ENCODE data around the gene MUC3A.

GRCh38 chr7:100974021-100974420, 24.7 kb downstream of the MUC3A start:
- TF ChIP-seq POLR2A (IDR thresholded peaks at IDR 0.05), result no peak
- TF ChIP-seq CTCF (IDR thresholded peaks at IDR 0.05), result no peak
